Measurements from ENCODE around the gene CMSS1. TPM values are rescaled to one million over a fixed set of nuclear protein-coding genes. Genes with fewer than 3 reads are reported as not detected.

The CMSS1 gene
- total RNA-seq, 4 donors from 2014 or later: 23.2 to 89.5 (median 67.6) TPM

DNA sequence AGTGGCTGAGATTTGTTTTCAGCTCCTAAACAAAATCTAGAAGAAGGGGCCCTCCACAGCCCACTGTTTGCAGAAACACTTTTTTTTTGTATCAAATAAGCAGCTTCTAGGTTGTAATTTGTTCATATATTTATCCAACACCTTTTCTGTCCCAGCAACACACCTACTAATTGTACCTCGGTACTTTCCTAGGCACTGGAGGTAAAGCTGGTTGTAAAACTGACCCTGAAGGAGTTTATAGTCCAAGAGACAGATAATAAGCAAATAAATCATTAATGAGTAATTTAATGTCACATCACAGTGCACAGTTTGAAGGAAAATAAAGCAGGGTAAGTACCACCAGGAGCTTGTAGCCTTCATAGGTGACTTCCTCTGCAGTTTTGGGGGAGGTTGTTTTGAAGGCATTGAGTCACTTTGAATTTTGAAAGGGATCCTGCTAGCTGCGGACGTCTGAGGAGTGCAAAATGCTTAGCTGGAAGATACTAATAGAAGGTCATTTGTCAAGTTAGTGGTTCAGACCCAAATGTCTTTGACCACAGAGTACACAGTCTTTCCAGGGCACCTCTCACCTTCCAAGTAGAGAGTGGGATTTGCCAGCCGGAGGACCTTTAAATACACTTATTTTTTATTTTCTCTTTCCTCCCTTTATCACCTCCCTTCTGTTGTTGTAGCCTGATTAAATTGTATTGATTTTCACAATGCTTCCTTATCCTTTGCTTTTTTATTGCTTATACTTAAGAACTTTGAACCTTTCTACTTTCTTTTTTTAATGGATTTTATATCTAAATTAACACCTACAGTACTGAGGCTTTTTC, 53.8 kb downstream of the CMSS1 start:
- intact Hi-C loops (cut with DNase I; ENCODE audit: low total_unique reads): no loop called here
- TF ChIP-seq, protein P1, sequence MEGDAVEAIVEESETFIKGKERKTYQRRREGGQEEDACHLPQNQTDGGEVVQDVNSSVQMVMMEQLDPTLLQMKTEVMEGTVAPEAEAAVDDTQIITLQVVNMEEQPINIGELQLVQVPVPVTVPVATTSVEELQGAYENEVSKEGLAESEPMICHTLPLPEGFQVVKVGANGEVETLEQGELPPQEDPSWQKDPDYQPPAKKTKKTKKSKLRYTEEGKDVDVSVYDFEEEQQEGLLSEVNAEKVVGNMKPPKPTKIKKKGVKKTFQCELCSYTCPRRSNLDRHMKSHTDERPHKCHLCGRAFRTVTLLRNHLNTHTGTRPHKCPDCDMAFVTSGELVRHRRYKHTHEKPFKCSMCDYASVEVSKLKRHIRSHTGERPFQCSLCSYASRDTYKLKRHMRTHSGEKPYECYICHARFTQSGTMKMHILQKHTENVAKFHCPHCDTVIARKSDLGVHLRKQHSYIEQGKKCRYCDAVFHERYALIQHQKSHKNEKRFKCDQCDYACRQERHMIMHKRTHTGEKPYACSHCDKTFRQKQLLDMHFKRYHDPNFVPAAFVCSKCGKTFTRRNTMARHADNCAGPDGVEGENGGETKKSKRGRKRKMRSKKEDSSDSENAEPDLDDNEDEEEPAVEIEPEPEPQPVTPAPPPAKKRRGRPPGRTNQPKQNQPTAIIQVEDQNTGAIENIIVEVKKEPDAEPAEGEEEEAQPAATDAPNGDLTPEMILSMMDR (IDR thresholded peaks at IDR 0.05 in 4 of 5, conservative IDR thresholded peaks at IDR 0.05 in 1 of 5): no peak
- no peak for TF ChIP-seq POLR2A (IDR thresholded peaks at IDR 0.05)
- DNase-seq (no peak), ATAC-seq (no peak)
- no peaks in the 10 kb centered on the region for H3K9me3 ChIP-seq
- peak overlapping the region; percentile 83 to 93 (median 91) for H3K27ac ChIP-seq
- H3K36me3 ChIP-seq: no peaks in the 10 kb centered on the region
- peaks cover 44 to 69% of the 10 kb centered on the region in 2 donors for H3K4me1 ChIP-seq
- peak overlapping the region in 3 of 4 donors; percentile 19 to 81 (median 70) for H3K4me3 ChIP-seq
- no peaks in the 10 kb centered on the region for H3K27me3 ChIP-seq
- in situ Hi-C loops (cut with MboI; ENCODE audit: low sequenced_read_pairs in 4 of 4): no loop called here

DNA sequence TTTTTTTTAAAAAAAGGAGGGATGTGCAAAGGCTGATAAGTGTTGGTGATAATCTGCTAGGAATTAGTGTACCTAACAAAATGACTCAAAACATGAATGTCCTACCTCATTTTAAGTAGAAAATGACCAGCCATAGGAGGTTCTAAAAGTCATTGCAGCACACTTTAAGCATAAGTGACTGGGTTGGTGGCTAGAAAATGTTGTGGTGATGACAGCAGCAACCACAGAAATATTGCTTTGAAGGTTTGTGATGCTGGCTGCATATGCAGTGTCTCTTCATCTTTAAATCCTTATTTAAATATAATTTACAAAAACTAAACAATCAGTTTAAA, 55.2 kb downstream of the CMSS1 start:
- DNase-seq (no peak), ATAC-seq (no peak)
- no peaks in the 10 kb centered on the region for H3K27me3 ChIP-seq
- no peaks in the 10 kb centered on the region for H3K9me3 ChIP-seq
- H3K4me3 ChIP-seq: peak overlapping the region; percentile 70 to 89 (median 77)
- TF ChIP-seq, protein P1 (IDR thresholded peaks at IDR 0.05 in 4 of 5, conservative IDR thresholded peaks at IDR 0.05 in 1 of 5): no peak
- no peak for TF ChIP-seq POLR2A (IDR thresholded peaks at IDR 0.05)
- H3K36me3 ChIP-seq: no peaks in the 10 kb centered on the region
- intact Hi-C loops (cut with DNase I; ENCODE audit: low total_unique reads): no loop called here
- in situ Hi-C loops (cut with MboI; ENCODE audit: low sequenced_read_pairs in 4 of 4): no loop called here
- peak overlapping the region; percentile 83 to 93 (median 91) for H3K27ac ChIP-seq
- H3K4me1 ChIP-seq: peaks cover 50 to 69% of the 10 kb centered on the region in 2 donors

DNA sequence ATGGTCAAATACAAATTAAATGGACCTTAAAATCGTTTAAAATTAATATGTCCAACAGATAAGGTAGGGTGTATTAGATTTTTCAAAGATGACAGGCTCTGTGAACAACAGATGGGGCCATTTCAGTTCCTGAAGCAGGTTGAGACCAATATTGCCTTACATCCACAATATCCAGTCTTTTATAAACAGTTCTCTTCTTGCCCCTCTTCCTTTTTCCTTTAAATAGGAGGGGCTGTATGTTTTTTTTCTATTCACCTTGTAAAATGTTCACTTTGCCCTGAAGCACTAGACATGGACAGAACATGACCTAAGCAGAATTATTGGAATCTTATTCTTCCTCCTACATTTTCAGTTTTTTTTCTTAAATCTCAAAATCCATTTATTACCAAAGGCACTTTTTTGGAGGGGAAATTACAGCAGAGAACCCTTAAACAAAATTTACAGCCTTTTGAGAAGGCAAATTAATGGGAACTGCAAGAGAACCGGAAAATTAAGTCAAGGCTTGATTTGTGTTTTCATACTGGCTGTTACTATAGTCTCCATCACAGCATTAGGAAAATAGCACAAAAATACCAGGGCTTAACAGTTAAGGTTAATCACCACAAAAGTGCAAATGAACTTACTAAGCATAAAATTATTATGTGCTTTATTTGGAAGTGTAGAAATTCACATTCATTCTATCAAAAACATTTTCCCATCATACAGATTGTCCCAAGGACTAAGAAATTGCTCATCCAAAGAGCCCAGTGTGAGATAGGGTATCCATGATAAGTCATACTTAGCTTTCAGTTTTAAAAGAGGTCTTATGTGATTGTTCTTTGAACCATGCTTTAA, 55.8 kb downstream of the CMSS1 start:
- Histone ChIP-seq H3K4me1 (peaks cover 55 to 71% of the 10 kb centered on the region in 2 donors), H3K4me3 (peak overlapping the region; percentile 70 to 89 (median 77)), H3K27me3 (no peaks in the 10 kb centered on the region), H3K9me3 (no peaks in the 10 kb centered on the region), H3K36me3 (no peaks in the 10 kb centered on the region), H3K27ac (peak overlapping the region; percentile 83 to 93 (median 91))
- ATAC-seq: no peak
- in situ Hi-C loops (cut with MboI; ENCODE audit: low sequenced_read_pairs in 4 of 4) (no loop called here), intact Hi-C loops (cut with DNase I; ENCODE audit: low total_unique reads) (no loop called here)
- DNase-seq: no peak
- TF ChIP-seq, protein P1 (IDR thresholded peaks at IDR 0.05 in 4 of 5, conservative IDR thresholded peaks at IDR 0.05 in 1 of 5): no peak
- TF ChIP-seq POLR2A (IDR thresholded peaks at IDR 0.05): no peak

DNA sequence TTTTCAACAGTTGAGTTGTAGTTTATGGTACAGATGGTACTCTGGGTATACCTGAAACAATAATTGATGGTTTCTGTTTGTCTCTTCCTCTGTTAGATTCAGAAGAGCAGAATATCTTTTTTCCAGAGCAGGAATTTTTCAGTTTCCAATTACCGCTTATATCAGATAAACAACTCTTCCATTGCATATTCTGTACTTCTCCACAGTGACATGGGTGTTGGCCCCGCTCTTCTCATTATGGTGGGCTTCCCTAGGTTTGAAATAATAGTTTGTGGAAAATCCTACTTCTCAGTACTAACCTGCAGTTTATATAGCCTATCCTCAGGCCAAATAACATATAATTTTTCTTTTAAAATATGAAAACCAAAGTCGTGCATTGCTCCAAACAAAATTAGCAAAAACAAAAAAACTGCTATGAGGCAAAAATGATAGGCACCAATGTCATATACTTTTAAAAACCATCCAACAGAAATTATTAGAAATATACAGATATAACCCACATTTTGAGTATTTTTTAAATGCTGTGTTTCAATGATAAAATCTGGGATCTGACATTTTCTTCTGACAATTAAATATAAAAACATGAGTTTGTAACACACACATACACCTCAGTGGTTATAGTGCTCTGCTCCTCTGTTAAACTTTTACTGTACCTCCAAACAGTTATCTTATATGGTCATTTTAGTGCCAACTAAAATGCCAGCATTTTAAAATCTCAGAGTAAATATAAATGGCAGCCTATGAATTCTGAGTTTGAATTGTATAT, 56.8 kb downstream of the CMSS1 start:
- Histone ChIP-seq H3K36me3 (no peaks in the 10 kb centered on the region), H3K27ac (peak overlapping the region; percentile 83 to 93 (median 91)), H3K4me1 (peaks cover 58 to 76% of the 10 kb centered on the region in 2 donors), H3K9me3 (no peaks in the 10 kb centered on the region), H3K4me3 (peak overlapping the region; percentile 70 to 89 (median 77)), H3K27me3 (no peaks in the 10 kb centered on the region)
- in situ Hi-C loops (cut with MboI; ENCODE audit: low sequenced_read_pairs in 4 of 4) (no loop called here), intact Hi-C loops (cut with DNase I; ENCODE audit: low total_unique reads) (loop anchor here (5.0 kb wide), 2 partner anchors 133 to 173 kb away; no protein-coding TSS in a partner anchor)
- no peak for DNase-seq
- no peak for TF ChIP-seq POLR2A (IDR thresholded peaks at IDR 0.05)
- TF ChIP-seq, protein P1 (IDR thresholded peaks at IDR 0.05 in 4 of 5, conservative IDR thresholded peaks at IDR 0.05 in 1 of 5): no peak
- ATAC-seq: no peak
